ENCODE data around the gene GHSR.

DNA sequence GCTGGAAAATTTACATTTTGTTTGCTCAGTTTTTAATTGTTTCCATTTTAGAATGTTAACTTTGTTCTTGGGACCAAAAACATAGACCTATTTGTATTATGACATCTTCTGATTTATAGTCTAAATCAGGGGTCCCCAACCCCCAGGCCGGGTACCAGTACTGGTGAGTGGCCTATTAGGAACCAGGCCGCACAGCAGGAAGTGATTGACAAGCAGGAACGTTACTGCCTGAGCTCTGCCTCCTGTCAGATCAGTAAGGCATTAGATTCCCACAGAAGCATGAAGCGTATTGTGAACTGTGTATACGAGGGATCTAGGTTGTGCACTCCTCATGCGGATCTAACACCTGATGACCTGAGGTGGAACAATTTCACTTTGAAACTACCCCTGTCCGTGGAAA lies 51.9 kb downstream of the GHSR start:
- TF ChIP-seq, protein P1, sequence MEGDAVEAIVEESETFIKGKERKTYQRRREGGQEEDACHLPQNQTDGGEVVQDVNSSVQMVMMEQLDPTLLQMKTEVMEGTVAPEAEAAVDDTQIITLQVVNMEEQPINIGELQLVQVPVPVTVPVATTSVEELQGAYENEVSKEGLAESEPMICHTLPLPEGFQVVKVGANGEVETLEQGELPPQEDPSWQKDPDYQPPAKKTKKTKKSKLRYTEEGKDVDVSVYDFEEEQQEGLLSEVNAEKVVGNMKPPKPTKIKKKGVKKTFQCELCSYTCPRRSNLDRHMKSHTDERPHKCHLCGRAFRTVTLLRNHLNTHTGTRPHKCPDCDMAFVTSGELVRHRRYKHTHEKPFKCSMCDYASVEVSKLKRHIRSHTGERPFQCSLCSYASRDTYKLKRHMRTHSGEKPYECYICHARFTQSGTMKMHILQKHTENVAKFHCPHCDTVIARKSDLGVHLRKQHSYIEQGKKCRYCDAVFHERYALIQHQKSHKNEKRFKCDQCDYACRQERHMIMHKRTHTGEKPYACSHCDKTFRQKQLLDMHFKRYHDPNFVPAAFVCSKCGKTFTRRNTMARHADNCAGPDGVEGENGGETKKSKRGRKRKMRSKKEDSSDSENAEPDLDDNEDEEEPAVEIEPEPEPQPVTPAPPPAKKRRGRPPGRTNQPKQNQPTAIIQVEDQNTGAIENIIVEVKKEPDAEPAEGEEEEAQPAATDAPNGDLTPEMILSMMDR (IDR thresholded peaks at IDR 0.05), result no peak
- no peak for TF ChIP-seq EZH2phosphoT487 (IDR thresholded peaks at IDR 0.05)
- no peak for TF ChIP-seq EZH2 (IDR thresholded peaks at IDR 0.05)
